Neuron (in vitro differentiated cells): ENCODE results near the gene RAD21L1.
"Not testable (repeated sequence)": the region's sequence is repeated elsewhere in the genome, so short reads cannot be mapped to it uniquely, and the experiment has no call there.

ENCODE experiments used
- H2AFZ ChIP-seq: one replicate; pipeline ENCODE4 v1.6.1; 2013; ENCODE audit warnings: low read depth, mild to moderate bottlenecking, inconsistent platforms, low read length, moderate library complexity
- H3K27me3 ChIP-seq: one replicate; pipeline ENCODE4 v1.6.1; 2013; ENCODE audit warnings: low read length; ENCODE audit not compliant: insufficient read depth
- H3K36me3 ChIP-seq: one replicate; pipeline ENCODE4 v1.6.1; 2013; ENCODE audit warnings: low read length; ENCODE audit not compliant: insufficient read depth
- H3K4me1 ChIP-seq: one replicate; pipeline ENCODE4 v1.6.1; 2013; ENCODE audit warnings: low read length; ENCODE audit not compliant: insufficient read depth
- H3K4me3 ChIP-seq: 2 replicates; pipeline ENCODE4 v1.5.1; 2013; ENCODE audit warnings: mild to moderate bottlenecking, low read length, moderate library complexity
- H3K9me3 ChIP-seq: one replicate; pipeline ENCODE4 v1.6.1; 2013; ENCODE audit warnings: low read length

RAD21L1 gene

DNA sequence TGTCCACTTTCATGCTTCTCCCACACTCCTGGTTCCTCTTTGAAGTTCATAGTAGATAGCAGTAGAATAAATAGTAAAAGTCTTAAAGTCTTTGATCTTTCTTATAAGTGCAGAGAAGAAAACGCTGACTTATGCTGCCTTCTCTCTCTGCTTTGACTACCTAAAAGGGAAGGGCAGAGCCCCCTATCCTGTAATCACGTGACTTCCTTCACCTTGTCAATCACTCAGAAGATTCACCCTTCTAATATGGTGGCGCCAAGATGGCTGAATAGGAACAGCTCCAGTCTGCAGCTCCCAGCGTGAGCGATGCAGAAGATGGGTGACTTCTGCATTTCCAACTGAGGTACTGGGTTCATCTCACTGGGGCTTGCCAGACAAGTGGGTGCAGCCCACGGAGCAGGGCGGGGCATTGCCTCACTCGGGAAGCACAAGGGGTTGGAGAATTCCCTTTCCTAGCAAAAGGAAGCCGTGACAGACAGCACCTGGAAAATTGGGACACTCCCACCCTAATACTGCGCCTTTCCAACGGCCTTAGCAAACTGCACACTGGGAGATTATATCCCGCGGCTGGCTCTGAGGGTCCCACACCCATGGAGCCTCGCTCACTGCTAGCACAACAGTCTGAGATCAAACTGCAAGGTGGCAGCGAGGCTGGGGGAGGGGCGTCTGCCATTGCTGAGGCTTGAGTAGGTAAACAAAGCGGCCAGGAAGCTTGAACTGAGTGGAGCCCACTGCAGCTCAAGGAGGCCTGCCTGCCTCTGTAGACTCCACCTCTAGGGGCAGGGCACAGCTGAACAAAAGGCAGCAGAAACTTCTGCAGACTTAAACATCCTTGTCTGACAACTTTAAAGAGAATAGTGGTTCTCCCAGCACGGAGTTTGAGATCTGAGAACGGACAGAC lies 9.1 kb upstream of the RAD21L1 start:
- not testable (repeated sequence) for H3K36me3 ChIP-seq, H3K4me1 ChIP-seq

GRCh38 chr20:1222750-1223149 lies 3.1 kb upstream of the RAD21L1 start:
- not testable (repeated sequence) for H3K4me3 ChIP-seq, H3K9me3 ChIP-seq, H2AFZ ChIP-seq, H3K4me1 ChIP-seq, H3K36me3 ChIP-seq
- peaks cover 12% of the 10 kb centered on the region for H3K27me3 ChIP-seq

More for the DNA sequence above, 9.1 kb upstream of the RAD21L1 start:
- H3K4me3 ChIP-seq, H3K9me3 ChIP-seq, H2AFZ ChIP-seq: not testable (repeated sequence)
- H3K27me3 ChIP-seq, result peaks cover 16% of the 10 kb centered on the region

GRCh38 chr20:1224205-1224890 lies 1.5 kb upstream of the RAD21L1 start:
- H2AFZ ChIP-seq, result no peak overlapping the region
- H3K4me3 ChIP-seq, result no peak overlapping the region
- H3K9me3 ChIP-seq, result no peaks in the 10 kb centered on the region
- H3K36me3 ChIP-seq, result no peaks in the 10 kb centered on the region
- no peaks in the 10 kb centered on the region for H3K4me1 ChIP-seq
- peaks cover 19% of the 10 kb centered on the region for H3K27me3 ChIP-seq

GRCh38 chr20:1225263-1225782 lies 521 bp upstream of the RAD21L1 start:
- Histone ChIP-seq H3K4me1 (no peaks in the 10 kb centered on the region), H3K4me3 (peak overlapping the region; percentile 35), H3K9me3 (no peaks in the 10 kb centered on the region), H2AFZ (no peak overlapping the region), H3K36me3 (no peaks in the 10 kb centered on the region), H3K27me3 (peaks cover 25% of the 10 kb centered on the region)

DNA sequence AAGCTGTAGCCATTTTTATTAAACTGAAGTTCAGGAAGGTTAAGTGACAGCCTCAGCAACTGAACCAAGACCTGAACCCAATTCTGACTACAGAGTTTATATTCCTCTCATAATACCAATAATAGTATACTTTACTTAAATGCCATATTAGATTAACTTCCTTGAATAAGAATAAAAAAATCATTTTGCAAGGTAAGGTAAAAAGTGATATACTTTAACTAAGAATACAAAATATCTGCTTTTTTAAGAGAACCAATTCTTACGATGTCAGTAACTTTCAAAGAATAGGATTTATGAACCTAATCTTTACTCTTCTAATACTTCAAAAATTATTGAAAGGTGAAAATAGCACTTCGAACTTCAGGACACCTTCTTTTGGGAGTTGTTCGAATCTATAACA lies 3.7 kb downstream of the RAD21L1 start:
- Histone ChIP-seq H3K9me3 (no peaks in the 10 kb centered on the region), H3K4me3 (no peak overlapping the region), H2AFZ (no peak overlapping the region), H3K36me3 (no peaks in the 10 kb centered on the region), H3K27me3 (peaks cover 42% of the 10 kb centered on the region), H3K4me1 (no peaks in the 10 kb centered on the region)

- H3K9me3 ChIP-seq, result no peaks in the 10 kb centered on the region
- H3K4me1 ChIP-seq, result no peaks in the 10 kb centered on the region
- peaks cover 35% of the 10 kb centered on the region for H3K27me3 ChIP-seq
- H3K36me3 ChIP-seq, result no peaks in the 10 kb centered on the region
- H3K4me3 ChIP-seq, result no peak overlapping the region
- no peak overlapping the region for H2AFZ ChIP-seq
Measured at GRCh38 chr20:1232286-1233111, 6.7 kb downstream of the RAD21L1 start.

GRCh38 chr20:1240549-1240948 lies 14.7 kb downstream of the RAD21L1 start:
- no peaks in the 10 kb centered on the region for H3K36me3 ChIP-seq
- peaks cover 19% of the 10 kb centered on the region for H3K27me3 ChIP-seq
- no peaks in the 10 kb centered on the region for H3K9me3 ChIP-seq
- H2AFZ ChIP-seq, result no peak overlapping the region
- peaks cover 15% of the 10 kb centered on the region for H3K4me1 ChIP-seq
- no peak overlapping the region for H3K4me3 ChIP-seq

GRCh38 chr20:1241456-1241855 lies 15.6 kb downstream of the RAD21L1 start:
- Histone ChIP-seq H2AFZ (no peak overlapping the region), H3K9me3 (no peaks in the 10 kb centered on the region), H3K4me1 (peaks cover 15% of the 10 kb centered on the region), H3K27me3 (peaks cover 20% of the 10 kb centered on the region), H3K4me3 (no peak overlapping the region), H3K36me3 (no peaks in the 10 kb centered on the region)

GRCh38 chr20:1242099-1242498 lies 16.3 kb downstream of the RAD21L1 start:
- Histone ChIP-seq H3K4me1 (peaks cover 15% of the 10 kb centered on the region), H2AFZ (no peak overlapping the region), H3K9me3 (no peaks in the 10 kb centered on the region), H3K27me3 (peaks cover 20% of the 10 kb centered on the region), H3K4me3 (no peak overlapping the region), H3K36me3 (no peaks in the 10 kb centered on the region)

GRCh38 chr20:1242530-1242929 lies 16.7 kb downstream of the RAD21L1 start:
- Histone ChIP-seq H2AFZ (no peak overlapping the region), H3K9me3 (no peaks in the 10 kb centered on the region), H3K4me3 (no peak overlapping the region), H3K4me1 (peaks cover 15% of the 10 kb centered on the region), H3K36me3 (no peaks in the 10 kb centered on the region), H3K27me3 (peaks cover 23% of the 10 kb centered on the region)

DNA sequence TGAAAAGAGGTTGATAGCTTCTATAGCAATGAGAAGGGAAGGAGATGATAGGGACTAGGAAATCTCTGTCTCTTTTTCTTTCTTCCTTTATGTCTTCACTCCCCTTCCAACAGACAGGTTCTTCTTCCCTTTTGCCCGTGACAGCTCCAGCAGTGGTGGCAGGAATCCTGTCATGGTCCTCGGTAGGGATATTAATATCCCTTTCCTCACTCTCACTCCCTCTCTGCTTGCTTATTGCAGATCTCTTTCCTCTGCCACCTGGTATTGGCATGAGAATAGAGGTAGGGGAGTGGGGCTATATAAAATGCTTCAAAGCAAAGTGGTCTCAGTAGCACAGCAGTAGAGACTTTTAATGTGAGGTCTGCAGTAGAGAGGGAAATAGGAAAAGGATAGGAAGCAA lies 19.7 kb downstream of the RAD21L1 start:
- H2AFZ ChIP-seq, result no peak overlapping the region
- no peaks in the 10 kb centered on the region for H3K9me3 ChIP-seq
- H3K27me3 ChIP-seq, result peaks cover 25% of the 10 kb centered on the region
- no peak overlapping the region for H3K4me3 ChIP-seq
- H3K4me1 ChIP-seq, result peaks cover 11% of the 10 kb centered on the region
- no peaks in the 10 kb centered on the region for H3K36me3 ChIP-seq

DNA sequence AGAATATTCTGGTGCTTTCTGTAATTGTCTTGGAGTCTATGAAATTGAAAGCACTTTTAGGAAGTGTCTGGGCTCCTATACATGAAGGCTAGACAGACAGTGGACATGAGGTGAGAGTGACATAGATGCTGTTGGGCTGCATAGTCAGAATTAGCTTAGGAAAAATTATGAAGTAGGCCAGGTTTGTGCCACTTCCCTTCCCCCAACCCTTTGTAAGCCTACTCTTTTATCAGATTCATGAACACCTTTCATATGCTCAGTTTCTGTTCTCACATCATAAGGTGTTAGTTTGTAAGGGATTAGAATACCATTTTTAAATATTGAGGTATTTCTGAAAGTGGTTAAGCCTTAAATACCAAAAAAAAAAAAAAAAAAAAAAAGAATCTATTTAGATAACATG lies 21.8 kb downstream of the RAD21L1 start:
- no peaks in the 10 kb centered on the region for H3K4me1 ChIP-seq
- H3K36me3 ChIP-seq, result no peaks in the 10 kb centered on the region
- no peak overlapping the region for H2AFZ ChIP-seq
- peaks cover 25% of the 10 kb centered on the region for H3K27me3 ChIP-seq
- no peaks in the 10 kb centered on the region for H3K9me3 ChIP-seq
- H3K4me3 ChIP-seq, result no peak overlapping the region

- not testable (repeated sequence) for H3K4me1 ChIP-seq, H3K4me3 ChIP-seq, H3K36me3 ChIP-seq, H3K9me3 ChIP-seq, H2AFZ ChIP-seq
- peaks cover 15% of the 10 kb centered on the region for H3K27me3 ChIP-seq
Measured at GRCh38 chr20:1250282-1250681, 24.4 kb downstream of the RAD21L1 start.
